ENCODE results near the gene POMT1.
"Not testable (repeated sequence)": the region's sequence is repeated elsewhere in the genome, so short reads cannot be mapped to it uniquely, and the experiment has no call there.

The POMT1 gene

DNA sequence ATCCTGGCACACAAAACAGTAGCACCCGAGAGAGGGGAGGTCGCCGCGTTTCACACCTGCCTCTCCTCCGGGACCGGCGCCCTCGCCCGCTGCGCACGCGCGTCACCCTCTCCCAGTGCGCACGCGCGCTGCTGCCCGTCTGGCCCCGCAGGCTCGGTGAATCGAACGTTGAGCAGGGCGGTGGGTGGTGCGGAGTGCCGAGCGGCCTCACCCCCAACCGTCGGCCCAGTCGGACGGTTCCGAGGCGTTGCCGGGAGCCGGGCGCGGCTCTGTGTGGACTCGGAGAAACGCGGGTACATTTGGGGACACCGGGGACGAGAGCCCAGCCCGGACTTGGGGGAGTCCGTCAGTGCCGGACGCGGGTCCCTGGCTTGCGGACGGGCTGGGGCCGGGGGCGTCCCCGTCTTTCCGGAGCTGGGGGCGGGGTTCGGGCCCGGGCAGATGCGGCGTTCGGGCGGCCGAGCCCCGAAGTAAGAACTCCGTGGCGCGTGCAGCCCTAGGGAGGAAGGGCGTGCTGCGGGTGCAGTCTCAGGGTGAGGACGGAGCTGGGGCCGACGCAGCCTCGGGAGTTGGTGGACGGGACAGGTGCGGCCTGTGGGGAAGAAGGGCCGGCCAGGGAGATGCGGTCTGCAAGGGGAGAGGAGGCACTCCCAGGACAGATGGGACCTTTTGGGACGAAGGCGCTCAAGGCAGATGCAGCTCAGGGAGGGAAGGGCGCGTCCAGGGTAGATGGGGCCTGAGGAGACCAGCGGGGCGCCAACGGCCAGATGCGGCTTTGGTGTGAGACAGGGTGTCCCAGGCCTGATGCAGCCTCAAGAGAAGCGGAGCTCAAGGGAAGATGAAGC lies at the start of gene POMT1:
TSS of gene POMT1 (plus strand) at position 138 of the 845 bp plus-strand sequence. CDS start 1,301 bp downstream, outside the sequence.
- peak; percentile 85 for DNase-seq

- DNase-seq: no peak
Measured at GRCh38 chr9:131454028-131454427, 48.7 kb upstream of the POMT1 start.

- not testable (repeated sequence) for DNase-seq
Measured at GRCh38 chr9:131455655-131456054, 47.1 kb upstream of the POMT1 start.

DNA sequence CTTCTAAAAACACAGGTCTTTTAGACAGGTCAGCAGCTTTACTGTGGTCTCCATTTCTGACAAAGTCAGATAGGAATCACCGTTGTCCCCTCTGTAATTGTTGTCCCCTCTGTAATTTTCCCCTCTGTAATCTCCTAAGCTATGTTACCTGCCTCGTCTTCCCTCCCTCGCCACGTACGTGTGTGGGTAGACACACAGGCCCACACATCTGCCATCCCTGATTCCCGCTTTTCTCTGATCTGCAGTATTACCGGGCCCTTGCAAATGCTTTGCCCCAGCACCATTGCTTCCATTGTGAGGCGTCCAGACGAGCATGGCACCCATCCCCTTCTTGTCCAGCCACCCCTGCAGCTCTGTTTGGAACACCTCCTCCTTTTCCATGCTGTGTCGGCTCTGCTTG lies 45.0 kb upstream of the POMT1 start:
- DNase-seq: no peak

DNA sequence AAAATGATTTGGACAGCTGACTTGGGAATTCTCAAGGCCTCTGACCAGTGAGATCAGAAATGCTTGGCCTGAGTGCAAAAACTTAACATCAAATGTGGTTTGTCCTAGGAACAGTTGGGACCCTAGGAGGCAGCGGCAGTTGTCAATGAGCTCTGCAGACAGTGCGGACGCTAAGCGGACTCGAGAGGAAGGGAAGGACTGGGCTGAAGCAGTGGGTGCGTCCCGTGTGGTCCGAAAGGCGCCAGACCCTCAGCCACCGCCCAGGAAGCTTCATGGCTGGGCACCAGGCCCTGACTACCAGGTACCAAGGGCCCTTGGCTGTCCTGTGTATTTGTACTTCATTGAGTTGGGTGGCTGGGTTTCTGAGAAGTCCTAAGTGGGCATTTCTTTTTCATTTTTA lies 43.7 kb upstream of the POMT1 start:
- DNase-seq: no peak

- DNase-seq: no peak
Measured at GRCh38 chr9:131461166-131461565, 41.6 kb upstream of the POMT1 start.

GRCh38 chr9:131464354-131465000 lies 38.2 kb upstream of the POMT1 start:
- no peak for DNase-seq

DNA sequence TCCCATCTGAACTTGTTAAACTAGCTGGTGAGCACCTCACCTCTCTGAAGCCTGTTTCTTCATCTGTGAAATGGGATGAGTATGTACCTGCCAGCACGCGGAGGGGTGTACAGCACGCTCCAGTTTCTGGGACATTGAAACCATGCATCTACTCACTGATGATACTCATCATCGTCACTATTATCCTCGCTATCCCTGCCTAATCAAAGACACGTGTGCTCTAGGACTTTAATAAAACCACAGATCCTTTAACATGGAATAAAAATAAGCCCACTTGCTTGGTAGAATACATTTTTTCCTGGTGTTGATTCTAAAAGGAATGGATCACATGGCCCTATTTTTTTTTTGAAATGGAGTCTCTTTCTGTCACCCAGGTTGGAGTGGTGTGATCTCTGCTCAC lies 37.3 kb upstream of the POMT1 start:
- no peak for DNase-seq

DNA sequence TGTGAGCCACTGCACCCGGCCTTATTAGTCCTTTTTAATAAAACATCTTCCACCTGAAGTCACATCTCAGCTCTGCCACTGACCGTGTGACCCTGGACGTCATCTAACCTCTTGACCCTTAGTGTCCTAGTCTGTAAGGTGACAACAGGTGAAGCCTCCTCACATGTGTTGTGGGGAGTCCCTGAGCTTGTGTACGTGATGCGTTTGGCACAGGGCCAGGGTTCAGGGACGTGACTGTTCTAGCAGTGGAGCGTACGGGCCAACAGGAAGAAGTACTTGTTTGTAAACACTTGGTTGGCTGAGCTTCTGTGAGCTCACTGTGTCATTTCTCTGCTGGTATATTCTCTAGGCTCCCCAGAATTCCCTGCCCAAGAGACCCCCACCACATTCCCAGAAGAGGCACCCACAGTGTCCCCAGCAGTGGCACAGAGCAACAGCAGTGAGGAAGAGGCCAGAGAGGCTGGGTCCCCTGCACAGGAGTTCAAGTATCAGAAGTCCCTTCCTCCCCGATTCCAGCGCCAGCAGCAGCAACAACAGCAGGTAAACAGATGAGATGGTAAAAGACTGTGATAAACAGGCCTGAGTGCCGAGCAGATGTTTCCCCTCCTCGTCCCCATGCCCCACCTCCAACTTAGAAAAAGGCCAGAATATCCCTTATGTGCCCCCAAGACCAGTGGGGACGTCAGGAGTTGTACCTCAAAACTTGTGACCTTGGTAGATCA lies 35.3 kb upstream of the POMT1 start:
- DNase-seq: no peak

DNA sequence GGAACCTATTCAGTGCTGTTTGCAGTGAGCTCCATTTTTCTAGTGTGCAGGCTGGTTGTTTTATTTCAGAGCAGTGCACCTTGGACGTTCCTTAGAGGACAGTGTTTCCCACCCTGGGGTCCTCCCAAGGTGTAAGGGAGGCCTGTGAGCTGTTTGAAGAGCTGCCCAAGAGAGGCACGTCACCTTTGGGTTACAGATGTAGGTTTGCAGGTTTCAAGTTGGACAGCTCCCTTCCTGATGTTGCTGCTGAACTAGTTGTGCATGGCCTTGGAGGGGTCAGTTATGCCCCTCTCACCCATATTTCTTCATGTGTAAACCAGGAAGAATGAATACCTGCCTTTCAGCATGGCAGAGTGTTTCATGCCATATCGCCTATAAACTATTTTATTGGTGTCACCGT lies 34.7 kb upstream of the POMT1 start:
- DNase-seq: no peak

GRCh38 chr9:131469356-131469755 lies 33.4 kb upstream of the POMT1 start:
- DNase-seq: no peak

DNA sequence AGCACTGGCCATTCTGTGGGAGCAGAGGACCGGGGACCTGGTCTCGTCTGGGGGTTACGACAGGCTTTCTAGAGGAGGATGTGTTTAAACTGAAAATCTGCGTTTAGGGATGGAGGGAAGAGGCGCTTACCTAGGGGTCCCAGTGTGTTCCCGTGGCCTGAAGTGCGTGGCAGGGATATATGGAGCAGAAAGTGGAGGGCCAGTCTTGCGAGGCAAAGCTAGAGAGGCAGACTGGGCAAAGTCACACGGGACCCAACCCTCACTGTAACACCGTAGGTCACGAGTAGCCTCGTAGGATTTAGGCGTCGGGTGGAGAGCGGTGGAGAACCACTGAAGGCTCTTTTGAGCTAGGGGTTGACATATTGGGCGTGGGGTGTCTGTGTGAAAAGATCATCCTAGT lies 32.8 kb upstream of the POMT1 start:
- no peak for DNase-seq

- DNase-seq: no peak
Measured at GRCh38 chr9:131470581-131470991, 32.1 kb upstream of the POMT1 start.

- not testable (repeated sequence) for DNase-seq
Measured at GRCh38 chr9:131472085-131472484, 30.6 kb upstream of the POMT1 start.

DNA sequence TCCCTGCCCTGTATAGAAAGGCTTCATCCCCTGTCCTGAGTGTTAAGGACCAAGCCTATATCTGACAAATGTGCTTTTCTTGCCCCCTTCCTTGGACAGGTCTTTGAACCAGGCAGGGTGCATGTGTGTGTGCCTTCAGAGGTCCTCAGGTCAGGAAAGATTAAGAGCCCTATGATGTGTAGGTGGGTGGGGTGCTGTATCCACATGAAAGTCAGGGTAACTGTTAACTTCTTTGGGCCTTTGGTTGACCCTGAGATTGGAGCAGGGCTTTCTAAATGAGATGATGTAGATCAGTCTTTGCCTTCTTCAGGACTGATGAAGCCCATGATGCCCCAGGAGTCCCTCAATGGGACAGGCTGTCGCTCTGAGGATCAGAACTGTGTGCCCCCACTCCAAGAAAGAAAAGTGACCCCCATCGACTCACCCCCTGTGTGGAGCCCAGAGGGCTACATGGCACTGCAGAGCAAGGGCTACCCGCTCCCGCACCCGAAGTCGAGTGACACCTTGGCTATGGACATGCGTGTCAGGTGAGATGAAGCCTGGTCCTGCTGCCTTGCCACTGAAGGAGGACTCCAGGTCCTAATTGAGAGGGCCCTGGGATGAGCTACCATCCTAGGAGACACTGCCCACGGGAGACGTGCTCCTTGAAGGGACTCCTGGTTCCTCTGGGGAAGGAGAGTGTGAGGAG lies 29.4 kb upstream of the POMT1 start:
- no peak for DNase-seq

DNA sequence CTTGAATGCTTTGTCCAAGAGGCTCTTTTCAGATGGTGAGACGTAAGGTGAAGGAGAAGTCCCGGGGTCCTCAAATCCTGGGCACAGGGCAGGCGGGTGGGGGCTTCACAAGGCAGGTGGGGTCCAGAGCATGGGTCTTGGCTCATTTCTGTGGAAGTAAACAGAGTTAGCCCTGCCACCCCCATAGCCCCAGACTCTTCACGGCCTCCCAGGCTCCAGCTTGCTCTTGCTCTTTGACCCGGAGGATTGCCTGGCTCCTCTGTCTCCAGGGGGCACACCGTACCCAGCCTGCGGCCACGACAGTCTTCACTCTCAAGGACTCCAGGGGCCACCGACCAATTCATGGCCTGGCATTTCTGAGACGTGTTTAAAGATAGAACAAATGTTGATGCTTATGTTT lies 28.8 kb upstream of the POMT1 start:
- no peak for DNase-seq

DNA sequence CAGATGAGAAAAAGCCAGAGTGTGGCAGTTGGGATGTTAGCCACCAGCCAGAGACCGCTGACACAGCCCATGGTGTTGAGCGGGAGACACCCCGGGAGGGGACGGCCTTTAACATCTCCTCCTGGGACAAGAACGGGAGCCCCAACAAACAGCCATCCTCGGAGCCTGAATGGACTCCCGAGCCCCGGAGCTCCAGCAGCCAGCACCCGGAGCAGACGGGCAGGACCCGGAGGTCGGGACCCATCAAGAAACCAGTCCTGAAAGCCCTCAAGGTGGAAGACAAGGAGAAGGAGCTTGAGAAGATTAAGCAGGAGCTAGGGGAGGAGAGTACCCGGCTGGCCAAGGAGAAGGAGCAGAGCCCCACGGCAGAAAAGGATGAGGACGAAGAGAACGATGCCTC lies 28.0 kb upstream of the POMT1 start:
- no peak for DNase-seq

DNA sequence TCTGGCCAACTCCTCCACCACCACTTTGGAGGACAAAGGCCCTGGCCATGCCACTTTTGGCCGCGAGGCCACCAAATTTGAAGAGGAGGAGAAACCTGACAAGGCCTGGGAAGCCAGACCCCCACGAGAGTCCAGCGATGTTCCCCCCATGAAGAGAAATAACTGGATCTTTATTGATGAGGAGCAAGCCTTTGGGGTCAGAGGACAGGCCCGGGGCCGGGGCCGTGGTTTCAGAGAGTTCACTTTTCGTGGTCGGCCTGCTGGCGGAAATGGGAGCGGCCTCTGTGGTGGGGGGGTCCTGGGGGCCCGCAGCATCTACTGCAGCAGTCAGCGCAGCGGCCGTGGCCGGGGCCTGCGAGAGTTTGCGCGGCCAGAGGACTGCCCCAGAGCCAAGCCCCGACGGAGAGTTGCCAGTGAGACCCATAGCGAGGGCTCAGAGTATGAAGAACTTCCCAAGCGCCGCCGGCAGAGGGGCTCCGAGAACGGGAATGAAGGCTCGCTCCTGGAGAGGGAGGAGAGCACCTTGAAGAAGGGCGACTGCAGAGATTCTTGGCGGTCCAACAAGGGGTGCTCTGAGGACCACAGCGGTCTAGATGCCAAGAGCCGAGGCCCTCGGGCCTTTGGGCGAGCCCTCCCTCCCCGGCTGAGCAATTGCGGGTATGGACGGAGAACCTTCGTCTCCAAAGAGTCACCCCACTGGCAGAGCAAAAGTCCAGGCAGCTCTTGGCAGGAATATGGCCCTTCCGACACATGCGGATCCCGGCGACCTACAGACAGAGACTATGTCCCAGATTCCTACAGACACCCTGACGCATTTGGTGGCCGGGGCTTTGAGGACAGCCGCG lies 27.4 kb upstream of the POMT1 start:
- no peak for DNase-seq

- DNase-seq: no peak
Measured at GRCh38 chr9:131475956-131476776, 26.6 kb upstream of the POMT1 start.

DNA sequence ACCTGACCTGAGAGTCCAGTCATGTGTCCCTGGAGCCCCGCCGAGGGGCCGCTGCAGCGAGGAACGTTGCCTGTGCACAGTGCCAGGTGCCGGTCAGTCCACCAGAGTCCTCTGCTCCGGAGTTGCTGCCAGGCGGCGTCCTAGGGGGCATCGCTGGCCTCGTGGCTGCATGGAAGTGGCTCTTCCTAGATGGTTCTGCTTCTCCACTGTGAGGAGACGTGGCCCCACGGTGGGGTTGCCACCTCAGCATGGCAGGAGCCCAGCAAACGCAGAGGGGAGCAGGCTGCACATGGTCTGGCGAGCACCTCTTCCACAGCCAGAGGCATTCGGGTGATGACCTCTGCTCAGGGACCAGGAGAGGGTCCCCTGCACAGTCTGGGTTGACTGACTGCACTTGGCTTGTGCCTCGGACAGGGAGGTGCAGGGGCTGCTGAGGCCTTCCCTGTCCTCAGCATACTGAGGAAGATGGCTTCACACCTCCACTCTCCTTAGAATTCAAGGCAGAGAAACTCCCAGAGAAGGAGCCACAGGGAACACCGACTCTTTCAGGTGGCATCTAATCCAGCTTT lies 25.9 kb upstream of the POMT1 start:
- no peak for DNase-seq

DNA sequence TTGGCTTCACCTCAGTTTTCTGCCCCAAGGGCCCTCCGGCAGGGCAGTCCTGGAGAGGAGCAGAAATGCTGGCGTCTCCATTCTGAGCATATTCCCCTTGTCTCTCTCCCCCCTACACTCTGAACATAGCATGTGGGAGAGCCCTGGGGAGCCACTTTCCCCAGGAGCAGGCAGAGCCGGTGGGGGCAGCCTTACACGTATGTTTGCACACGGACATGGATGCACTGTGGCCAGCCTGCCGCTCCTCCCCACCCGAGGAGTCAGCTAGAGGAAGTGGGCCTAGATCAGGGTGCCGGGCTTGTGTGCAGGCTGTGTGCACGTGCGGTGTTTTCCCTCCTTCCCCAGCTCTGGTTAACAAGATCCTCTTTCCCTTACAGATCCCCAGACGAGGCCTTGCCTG lies 25.4 kb upstream of the POMT1 start:
- no peak for DNase-seq
